ENCODE data around the gene KLHDC8A.

Gene KLHDC8A

GRCh38 chr1:205294175-205294917 lies 62.4 kb downstream of the KLHDC8A start:
- no peak for ATAC-seq

GRCh38 chr1:205293350-205294074 lies 63.2 kb downstream of the KLHDC8A start:
- ATAC-seq = no peak

- ATAC-seq = no peak
Measured at GRCh38 chr1:205291596-205291995, 65.1 kb downstream of the KLHDC8A start.

GRCh38 chr1:205287767-205288559 lies 68.8 kb downstream of the KLHDC8A start:
- peak; percentile 77 to 79 for ATAC-seq

- ATAC-seq = no peak
Measured at GRCh38 chr1:205287076-205287475, 69.6 kb downstream of the KLHDC8A start.

- ATAC-seq = no peak
Measured at GRCh38 chr1:205286335-205286950, 70.3 kb downstream of the KLHDC8A start.
